Activated CD8-positive, alpha-beta T cell treated with anti-CD3 and anti-CD28 coated beads, Interleukin-2, amount 10 ng/mL, durations not matched to agents 7 days and 5 days (primary cell): ENCODE measurements around the gene DDX41. TPM values are rescaled to one million over a fixed set of nuclear protein-coding genes. Genes with fewer than 3 reads are reported as not detected.

Experiments
- ATAC-seq: fragments of 150-1000 bp; cut with Tn5 transposase; one replicate; pipeline ENCODE4 v1.10.0; 2021; ENCODE audit warnings: moderate library complexity
- CTCF ChIA-PET: fragments of 350-600 bp; sonication (Branson Sonifier 250); formaldehyde crosslinking; loops from one replicate; lab custom pipeline; 2021; ENCODE audit warnings: antibody characterized with exemption; lab: Charles Lee
- POLR2A ChIA-PET: fragments of 350-600 bp; sonication (Branson Sonifier 250); formaldehyde crosslinking; loops from one replicate; lab custom pipeline; 2021; ENCODE audit warnings: antibody characterized with exemption; lab: Charles Lee
- DNase-seq: peaks from one replicate; pipeline ENCODE4 v3.0.0-alpha.2; 2020
- H3K27ac Mint-ChIP-seq: one replicate; pipeline ENCODE4 v1.8.0; 2021; ENCODE audit warnings: mild to moderate bottlenecking, mixed read lengths
- H3K27me3 Mint-ChIP-seq: one replicate; pipeline ENCODE4 v1.8.0; 2021; ENCODE audit warnings: low read depth, mixed read lengths
- H3K36me3 Mint-ChIP-seq: one replicate; pipeline ENCODE4 v1.8.0; 2021; ENCODE audit warnings: low read depth, mixed read lengths
- H3K4me1 Mint-ChIP-seq: one replicate; pipeline ENCODE4 v1.8.0; 2021; ENCODE audit warnings: low read depth, mixed read lengths
- H3K4me3 Mint-ChIP-seq: one replicate; pipeline ENCODE4 v1.8.0; 2021; ENCODE audit warnings: mild to moderate bottlenecking, mixed read lengths
- H3K9me3 Mint-ChIP-seq: one replicate; pipeline ENCODE4 v1.8.0; 2022; ENCODE audit warnings: mixed read lengths; ENCODE audit not compliant: insufficient read depth
- total RNA-seq, 2 experiments: library from RNA; stranded (reverse); gene quantifications; one replicate each; pipeline ENCODE4 v1.2.3, GENCODE V29; 2021

The DDX41 gene
- total RNA-seq, 2 experiments from 2014 or later = 135 to 149 TPM

- no peaks in the 10 kb centered on the region for H3K9me3 Mint-ChIP-seq
- no peak overlapping the region for H3K4me3 Mint-ChIP-seq
- peaks cover 4% of the 10 kb centered on the region for H3K27me3 Mint-ChIP-seq
- CTCF ChIA-PET = interaction anchor here (0.6 to 4.2 kb wide), 9 partner anchors 13 to 88 kb away, joined by 3 to 21 read pairs (median 5); partner anchors contain the start of gene PDLIM7
- no peak for ATAC-seq
- DNase-seq = no peak
- POLR2A ChIA-PET = interaction anchor here (0.9 to 3.5 kb wide), 6 partner anchors 16 to 165 kb away, joined by 3 to 12 read pairs (median 4); partner anchors contain the start of gene PDLIM7
- H3K27ac Mint-ChIP-seq = peak overlapping the region; percentile 92
- H3K4me1 Mint-ChIP-seq = peaks cover 62% of the 10 kb centered on the region
- peaks cover 14% of the 10 kb centered on the region for H3K36me3 Mint-ChIP-seq
Measured at GRCh38 chr5:177477701-177478477, 38.9 kb downstream of the DDX41 start.

- no peaks in the 10 kb centered on the region for H3K9me3 Mint-ChIP-seq
- CTCF ChIA-PET = interaction anchor here (0.8 to 3.7 kb wide), 7 partner anchors 19 to 86 kb away, joined by 5 to 16 read pairs (median 9); partner anchors contain the start of gene PDLIM7
Measured at GRCh38 chr5:177476531-177477233, 40.1 kb downstream of the DDX41 start.

GRCh38 chr5:177475563-177476427 lies 41.0 kb downstream of the DDX41 start:
- POLR2A ChIA-PET = interaction anchor here (1.1 to 1.7 kb wide), 2 partner anchors 38 to 49 kb away, joined by 3 to 4 read pairs; partner anchors contain the start of gene GRK6
- H3K36me3 Mint-ChIP-seq = peaks cover 15% of the 10 kb centered on the region
- CTCF ChIA-PET = interaction anchor here (0.8 to 3.6 kb wide), 5 partner anchors 17 to 85 kb away, joined by 3 to 16 read pairs (median 9); no protein-coding TSS in a partner anchor
- H3K27ac Mint-ChIP-seq = peak overlapping the region; percentile 58
- peaks cover 77% of the 10 kb centered on the region for H3K4me1 Mint-ChIP-seq
- H3K9me3 Mint-ChIP-seq = no peaks in the 10 kb centered on the region
- no peak overlapping the region for H3K4me3 Mint-ChIP-seq
- H3K27me3 Mint-ChIP-seq = peaks cover 4% of the 10 kb centered on the region
- no peak for DNase-seq
- ATAC-seq = no peak

More at GRCh38 chr5:177476531-177477233, 40.1 kb downstream of the DDX41 start:
- POLR2A ChIA-PET = interaction anchor here (1.1 to 3.5 kb wide), 4 partner anchors 17 to 50 kb away, joined by 3 to 12 read pairs (median 4); partner anchors contain the start of gene GRK6
- H3K36me3 Mint-ChIP-seq = peaks cover 10% of the 10 kb centered on the region
- DNase-seq (no peak), ATAC-seq (no peak)
- peaks cover 4% of the 10 kb centered on the region for H3K27me3 Mint-ChIP-seq
- H3K4me1 Mint-ChIP-seq = peaks cover 68% of the 10 kb centered on the region
- no peak overlapping the region for H3K4me3 Mint-ChIP-seq
- H3K27ac Mint-ChIP-seq = peak overlapping the region; percentile 58

- Mint-ChIP-seq H3K9me3 (no peaks in the 10 kb centered on the region), H3K27ac (peak overlapping the region; percentile 70), H3K4me1 (peaks cover 78% of the 10 kb centered on the region), H3K4me3 (peak overlapping the region; percentile 54), H3K27me3 (peaks cover 4% of the 10 kb centered on the region), H3K36me3 (peaks cover 17% of the 10 kb centered on the region)
- no peak for ATAC-seq
- no peak for DNase-seq
- POLR2A ChIA-PET = interaction anchor here (1.1 kb wide), 1 partner anchor 20 kb away, joined by 4 read pairs; no protein-coding TSS in a partner anchor
- CTCF ChIA-PET = interaction anchor here (1.2 to 2.5 kb wide), 2 partner anchors 17 to 18 kb away, joined by 3 to 10 read pairs; no protein-coding TSS in a partner anchor
Measured at GRCh38 chr5:177474846-177475562, 41.8 kb downstream of the DDX41 start.

- ATAC-seq (no peak), DNase-seq (no peak)
- H3K36me3 Mint-ChIP-seq = peaks cover 16% of the 10 kb centered on the region
- no peaks in the 10 kb centered on the region for H3K9me3 Mint-ChIP-seq
- H3K27ac Mint-ChIP-seq = peak overlapping the region; percentile 70
- H3K4me3 Mint-ChIP-seq = peak overlapping the region; percentile 54
- ChIA-PET POLR2A (interaction anchor here (1.1 kb wide), 1 partner anchor 19 kb away, joined by 4 read pairs; no protein-coding TSS in a partner anchor), CTCF (interaction anchor here (1.9 to 4.0 kb wide), 4 partner anchors 9 to 71 kb away, joined by 4 to 24 read pairs (median 10); partner anchors contain the start of gene PDLIM7)
- H3K27me3 Mint-ChIP-seq = peaks cover 4% of the 10 kb centered on the region
- H3K4me1 Mint-ChIP-seq = peaks cover 76% of the 10 kb centered on the region
Measured at GRCh38 chr5:177474002-177474476, 42.7 kb downstream of the DDX41 start.

- Mint-ChIP-seq H3K9me3 (no peaks in the 10 kb centered on the region), H3K36me3 (peaks cover 12% of the 10 kb centered on the region), H3K4me3 (peak within 1 kb of the TSS; percentile 80), H3K4me1 (peaks cover 76% of the 10 kb centered on the region), H3K27ac (peak within 1 kb of the TSS; percentile 83), H3K27me3 (peaks cover 4% of the 10 kb centered on the region)
- ChIA-PET POLR2A (interaction anchor here (0.6 to 1.2 kb wide), 3 partner anchors 18 to 25 kb away, joined by 3 to 6 read pairs (median 4); no protein-coding TSS in a partner anchor), CTCF (interaction anchor here (1.9 to 4.0 kb wide), 6 partner anchors 9 to 84 kb away, joined by 4 to 45 read pairs (median 26); partner anchors contain the start of gene PDLIM7)
- ATAC-seq = peak; percentile 27
- DNase-seq = peak; percentile 51
Measured at GRCh38 chr5:177473443-177474001, 43.2 kb downstream of the DDX41 start, which contains the start of gene DBN1. Gene DBN1, minus strand, starts transcription at chr5:177473634. Its CDS starts 113 bp downstream, at chr5:177473521.

GRCh38 chr5:177472460-177473442 lies 44.0 kb downstream of the DDX41 start:
- ATAC-seq (peak; percentile 66), DNase-seq (peak; percentile 88)
- peak overlapping the region; percentile 80 for H3K4me3 Mint-ChIP-seq
- peaks cover 4% of the 10 kb centered on the region for H3K27me3 Mint-ChIP-seq
- POLR2A ChIA-PET = interaction anchor here (0.6 to 1.8 kb wide), 9 partner anchors 10 to 82 kb away, joined by 3 to 8 read pairs (median 5); partner anchors contain the start of genes GRK6 and PDLIM7
- peaks cover 15% of the 10 kb centered on the region for H3K36me3 Mint-ChIP-seq
- CTCF ChIA-PET = interaction anchor here (1.0 to 4.0 kb wide), 11 partner anchors 8 to 359 kb away, joined by 3 to 45 read pairs (median 8); partner anchors contain the start of gene PDLIM7
- H3K9me3 Mint-ChIP-seq = no peaks in the 10 kb centered on the region
- peak overlapping the region; percentile 89 for H3K27ac Mint-ChIP-seq
- peaks cover 70% of the 10 kb centered on the region for H3K4me1 Mint-ChIP-seq

GRCh38 chr5:177471610-177472356 lies 45.0 kb downstream of the DDX41 start:
- peak; percentile 32 for ATAC-seq
- Mint-ChIP-seq H3K4me1 (peaks cover 66% of the 10 kb centered on the region), H3K4me3 (peak overlapping the region; percentile 80), H3K36me3 (peaks cover 22% of the 10 kb centered on the region), H3K27me3 (peaks cover 4% of the 10 kb centered on the region), H3K9me3 (no peaks in the 10 kb centered on the region), H3K27ac (peak overlapping the region; percentile 89)
- DNase-seq = peak; percentile 80
- ChIA-PET POLR2A (interaction anchor here (0.7 to 1.8 kb wide), 9 partner anchors 9 to 81 kb away, joined by 3 to 8 read pairs (median 5); partner anchors contain the start of genes GRK6 and PDLIM7), CTCF (interaction anchor here (1.0 to 4.0 kb wide), 10 partner anchors 9 to 358 kb away, joined by 3 to 45 read pairs (median 10); partner anchors contain the start of gene PDLIM7)
